HG03575 (cell line): ENCODE results near the gene BACH1.
"Not testable (repeated sequence)": the region's sequence is repeated elsewhere in the genome, so short reads cannot be mapped to it uniquely, and the experiment has no call there.

Experiments used
- ATAC-seq: cut with Tn5 transposase; IDR thresholded peaks from one replicate; pipeline ENCODE4 v1.9.1; 2021; ENCODE audit not compliant: unreplicated experiment, insufficient number of reproducible peaks, low FRiP score; ENCODE audit errors: extremely low read depth

BACH1 gene

GRCh38 chr21:29334717-29335428, 36.2 kb downstream of the BACH1 start:
- no peak for ATAC-seq

GRCh38 chr21:29335720-29336119, 37.0 kb downstream of the BACH1 start:
- ATAC-seq = no peak

GRCh38 chr21:29338256-29338655, 39.5 kb downstream of the BACH1 start:
- ATAC-seq = no peak

- no peak for ATAC-seq
Observed at GRCh38 chr21:29340228-29340627, 41.5 kb downstream of the BACH1 start.

- ATAC-seq = no peak
Observed at GRCh38 chr21:29342363-29342957, 43.7 kb downstream of the BACH1 start.

GRCh38 chr21:29343519-29343918, 44.8 kb downstream of the BACH1 start:
- no peak for ATAC-seq

- no peak for ATAC-seq
Observed at GRCh38 chr21:29346281-29346680, 47.6 kb downstream of the BACH1 start.

- ATAC-seq = no peak
Observed at GRCh38 chr21:29346771-29347170, 48.0 kb downstream of the BACH1 start.

- ATAC-seq = no peak
Observed at GRCh38 chr21:29347274-29347681, 48.6 kb downstream of the BACH1 start.

GRCh38 chr21:29349702-29350101, 51.0 kb downstream of the BACH1 start:
- ATAC-seq = no peak

GRCh38 chr21:29350246-29350779, 51.6 kb downstream of the BACH1 start:
- no peak for ATAC-seq

- no peak for ATAC-seq
Observed at GRCh38 chr21:29351691-29352090, 53.0 kb downstream of the BACH1 start.

GRCh38 chr21:29355043-29355710, 56.5 kb downstream of the BACH1 start:
- ATAC-seq = not testable (repeated sequence)

GRCh38 chr21:29356291-29356690, 57.6 kb downstream of the BACH1 start:
- not testable (repeated sequence) for ATAC-seq

GRCh38 chr21:29356810-29357209, 58.1 kb downstream of the BACH1 start:
- ATAC-seq = not testable (repeated sequence)

GRCh38 chr21:29359718-29360117, 61.0 kb downstream of the BACH1 start:
- no peak for ATAC-seq

GRCh38 chr21:29360799-29361765, 62.4 kb downstream of the BACH1 start:
- ATAC-seq = no peak

- no peak for ATAC-seq
Observed at GRCh38 chr21:29362758-29363157, 64.0 kb downstream of the BACH1 start.
